OCI-LY7 (cell line): Measurements from ENCODE around the gene GRAP2. TPM values are rescaled to one million over a fixed set of nuclear protein-coding genes. Genes with fewer than 3 reads are reported as not detected.

ENCODE experiments used
- BruUV-seq: library from RNA; stranded (reverse); fragments of 400-500 nt; replicated peaks from 2 replicates; lab custom pipeline; 2021; lab: Mats Ljungman, UMichigan
- CTCF ChIA-PET: fragments of 300-600 bp; sonication (Branson Sonifier 250); formaldehyde crosslinking; loops from one replicate; lab custom pipeline; 2022; ENCODE audit warnings: antibody characterized with exemption; ENCODE audit not compliant: unreplicated experiment; lab: Charles Lee
- POLR2A ChIA-PET: fragments of 300-600 bp; sonication (Branson Sonifier 250); formaldehyde crosslinking; loops from one replicate; lab custom pipeline; 2022; ENCODE audit warnings: antibody characterized with exemption; lab: Charles Lee
- DNase-seq: peaks from one replicate; pipeline ENCODE4 v3.0.0-alpha.2; 2015; ENCODE audit warnings: low spot score
- H2AFZ ChIP-seq: fragments of 200-600 bp; sonication (generic), shearing (Covaris generic); 2 replicates; pipeline ENCODE4 v1.6.1; 2014; ENCODE audit warnings: mild to moderate bottlenecking, antibody characterized with exemption, low read length, moderate library complexity
- H3K27ac ChIP-seq: fragments of 200-600 bp; sonication (generic); 2 replicates; pipeline ENCODE4 v1.5.1; 2014; ENCODE audit warnings: mixed run types, low read depth, mild to moderate bottlenecking, moderate library complexity, low read length, inconsistent platforms; ENCODE audit not compliant: poor library complexity, severe bottlenecking
- H3K36me3 ChIP-seq: fragments of 200-600 bp; sonication (generic); 2 replicates; pipeline ENCODE4 v1.6.1; 2014; ENCODE audit warnings: mild to moderate bottlenecking, antibody characterized with exemption, low read length, moderate library complexity, mixed read lengths; ENCODE audit not compliant: insufficient read depth
- H3K4me1 ChIP-seq: fragments of 200-600 bp; sonication (generic); 2 replicates; pipeline ENCODE4 v1.5.1; 2014; ENCODE audit warnings: mild to moderate bottlenecking, low read length; ENCODE audit not compliant: insufficient read depth, poor library complexity, severe bottlenecking
- H3K4me2 ChIP-seq: fragments of 200-600 bp; sonication (generic); 2 replicates; pipeline ENCODE4 v1.6.1; 2014; ENCODE audit warnings: mild to moderate bottlenecking, low read length
- H3K4me3 ChIP-seq: fragments of 200-600 bp; sonication (generic); 2 replicates; pipeline ENCODE4 v1.5.1; 2014; ENCODE audit warnings: mild to moderate bottlenecking, low read depth, low read length; ENCODE audit not compliant: poor library complexity, severe bottlenecking
- H3K79me2 ChIP-seq: fragments of 200-600 bp; sonication (generic); 2 replicates; pipeline ENCODE4 v1.6.1; 2016; ENCODE audit warnings: low read depth, mild to moderate bottlenecking, low read length, moderate library complexity, mixed read lengths; ENCODE audit not compliant: insufficient read depth
- H3K9me2 ChIP-seq: fragments of 200-600 bp; sonication (generic); 2 replicates; pipeline ENCODE4 v1.6.1; 2016; ENCODE audit warnings: mild to moderate bottlenecking, low read length, mixed read lengths; ENCODE audit not compliant: insufficient read depth
- H3K9me3 ChIP-seq: fragments of 200-600 bp; sonication (generic); 2 replicates; pipeline ENCODE4 v1.6.1; 2014; ENCODE audit warnings: mild to moderate bottlenecking, mixed run types, low read length, mixed read lengths
- H4K20me1 ChIP-seq: fragments of 200-600 bp; sonication (generic); 2 replicates; pipeline ENCODE4 v1.6.1; 2014; ENCODE audit warnings: mild to moderate bottlenecking, antibody characterized with exemption, low read length, moderate library complexity, mixed read lengths; ENCODE audit not compliant: insufficient read depth
- EZH2phosphoT487 ChIP-seq: fragments of 200-600 bp; sonication (generic); IDR thresholded peaks from 2 replicates; pipeline ENCODE4 v1.6.1; 2018; ENCODE audit warnings: low read depth, borderline replicate concordance, mild to moderate bottlenecking, mixed run types, antibody characterized with exemption, low read length, moderate library complexity, mixed read lengths
- intact Hi-C: fragments of 100-400 bp; cut with micrococcal nuclease; formaldehyde crosslinking; loops from one replicate; pipeline ENCODE4 v1.10.0; 2022; ENCODE audit not compliant: unreplicated experiment
- total RNA-seq, 2 experiments: library from RNA; depleted of rRNA in 1 of 2; stranded (reverse); fragments of >200 nt in 1 of 2; shearing (Covaris generic) in 1 of 2; gene quantifications; 2 replicates each; pipeline ENCODE4 v1.2.3, GENCODE V29; 2014 to 2022
- TF ChIP-seq, protein P1 (sequence below): fragments of 200-600 bp; sonication (generic); conservative IDR thresholded peaks from 2 replicates; pipeline ENCODE4 v1.5.1; 2014; ENCODE audit warnings: mild to moderate bottlenecking, antibody characterized with exemption, low read length, moderate library complexity, mixed read lengths

Gene GRAP2
- total RNA-seq, 2 experiments from 2014 or later, result not detected

GRCh38 chr22:39953101-39953500 is 52.2 kb downstream of the GRAP2 start:
- H3K4me1 ChIP-seq, result peaks cover 48% of the 10 kb centered on the region
- no peaks in the 10 kb centered on the region for H3K9me2 ChIP-seq
- H3K4me3 ChIP-seq, result no peak overlapping the region
- BruUV-seq, result no TSS peak
- H3K36me3 ChIP-seq, result no peaks in the 10 kb centered on the region
- CTCF ChIA-PET, result no interaction called here
- TF ChIP-seq, protein P1, sequence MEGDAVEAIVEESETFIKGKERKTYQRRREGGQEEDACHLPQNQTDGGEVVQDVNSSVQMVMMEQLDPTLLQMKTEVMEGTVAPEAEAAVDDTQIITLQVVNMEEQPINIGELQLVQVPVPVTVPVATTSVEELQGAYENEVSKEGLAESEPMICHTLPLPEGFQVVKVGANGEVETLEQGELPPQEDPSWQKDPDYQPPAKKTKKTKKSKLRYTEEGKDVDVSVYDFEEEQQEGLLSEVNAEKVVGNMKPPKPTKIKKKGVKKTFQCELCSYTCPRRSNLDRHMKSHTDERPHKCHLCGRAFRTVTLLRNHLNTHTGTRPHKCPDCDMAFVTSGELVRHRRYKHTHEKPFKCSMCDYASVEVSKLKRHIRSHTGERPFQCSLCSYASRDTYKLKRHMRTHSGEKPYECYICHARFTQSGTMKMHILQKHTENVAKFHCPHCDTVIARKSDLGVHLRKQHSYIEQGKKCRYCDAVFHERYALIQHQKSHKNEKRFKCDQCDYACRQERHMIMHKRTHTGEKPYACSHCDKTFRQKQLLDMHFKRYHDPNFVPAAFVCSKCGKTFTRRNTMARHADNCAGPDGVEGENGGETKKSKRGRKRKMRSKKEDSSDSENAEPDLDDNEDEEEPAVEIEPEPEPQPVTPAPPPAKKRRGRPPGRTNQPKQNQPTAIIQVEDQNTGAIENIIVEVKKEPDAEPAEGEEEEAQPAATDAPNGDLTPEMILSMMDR, result no peak
- no peak for TF ChIP-seq EZH2phosphoT487
- H2AFZ ChIP-seq, result no peak overlapping the region
- no peak overlapping the region for H3K4me2 ChIP-seq
- no peak overlapping the region for H3K27ac ChIP-seq
- intact Hi-C loops, result no loop called here
- no peaks in the 10 kb centered on the region for H3K9me3 ChIP-seq
- H4K20me1 ChIP-seq, result no peaks in the 10 kb centered on the region
- POLR2A ChIA-PET, result interaction anchor here (0.6 kb wide), 1 partner anchor 50 kb away, joined by 3 read pairs; no protein-coding TSS in a partner anchor
- DNase-seq, result no peak
- no peaks in the 10 kb centered on the region for H3K79me2 ChIP-seq

DNA sequence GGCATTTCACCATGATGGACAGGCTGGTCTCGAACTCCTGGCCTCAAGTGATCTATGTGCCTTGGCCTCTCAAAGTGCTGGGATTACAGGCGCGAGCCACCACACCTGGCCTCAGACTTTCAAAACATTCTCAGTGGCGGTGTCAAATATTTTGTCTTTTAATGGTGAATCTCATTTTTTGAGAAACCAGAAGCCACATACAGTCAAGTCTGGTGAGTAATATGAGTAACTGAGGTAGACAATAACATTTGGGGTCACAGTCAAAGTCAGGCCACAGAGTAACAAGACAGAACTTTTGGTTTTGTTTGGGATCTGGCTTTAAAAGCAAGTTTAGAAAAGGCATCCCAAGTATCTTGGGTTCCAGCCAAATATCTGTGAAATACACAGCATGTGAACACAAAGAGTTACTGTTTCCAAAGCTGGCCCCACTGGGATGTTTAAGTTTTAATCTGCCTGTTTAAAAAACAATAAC is 53.7 kb downstream of the GRAP2 start:
- no peak for TF ChIP-seq EZH2phosphoT487
- TF ChIP-seq, protein P1, result no peak
- intact Hi-C loops, result no loop called here
- CTCF ChIA-PET, result no interaction called here
- Histone ChIP-seq H3K4me1 (peaks cover 40% of the 10 kb centered on the region), H3K79me2 (no peaks in the 10 kb centered on the region), H2AFZ (no peak overlapping the region), H3K9me2 (no peaks in the 10 kb centered on the region), H3K4me3 (no peak overlapping the region), H4K20me1 (no peaks in the 10 kb centered on the region), H3K4me2 (no peak overlapping the region), H3K36me3 (no peaks in the 10 kb centered on the region), H3K9me3 (no peaks in the 10 kb centered on the region), H3K27ac (no peak overlapping the region)
- BruUV-seq, result no TSS peak
- DNase-seq, result no peak
- POLR2A ChIA-PET, result no interaction called here

GRCh38 chr22:39955675-39956074 is 54.8 kb downstream of the GRAP2 start:
- Histone ChIP-seq H4K20me1 (no peaks in the 10 kb centered on the region), H3K9me3 (no peaks in the 10 kb centered on the region), H2AFZ (no peak overlapping the region), H3K36me3 (no peaks in the 10 kb centered on the region), H3K27ac (no peak overlapping the region), H3K4me1 (peaks cover 29% of the 10 kb centered on the region), H3K9me2 (no peaks in the 10 kb centered on the region), H3K4me2 (no peak overlapping the region), H3K79me2 (no peaks in the 10 kb centered on the region), H3K4me3 (no peak overlapping the region)
- BruUV-seq, result no TSS peak
- ChIA-PET POLR2A (no interaction called here), CTCF (no interaction called here)
- intact Hi-C loops, result no loop called here
- no peak for DNase-seq
- TF ChIP-seq EZH2phosphoT487, result no peak
- TF ChIP-seq, protein P1, result no peak
